Right lobe of liver (tissue), 4 donors: ENCODE results near the gene NPRL2.

Experiments
- CTCF ChIP-seq, 4 donors: fragments of 200-600 bp in 3 of 4; fragments of 450-650 bp in 1 of 4; IDR thresholded peaks; one replicate each; pipeline versions ENCODE4 v1.5.1 to v1.8.0; 2016 to 2022; ENCODE audit warnings: antibody characterized with exemption in 4 of 4, mild to moderate bottlenecking in 2 of 4
- POLR2A ChIP-seq: fragments of 450-650 bp; IDR thresholded peaks from one replicate; pipeline ENCODE4 v1.6.1; 2017; ENCODE audit warnings: antibody characterized with exemption, mild to moderate bottlenecking
- donor health status: DM: no; HTN: no; CAD: no.
- donor health status: DM: no; HTN: no; CAD: no.
- donor health status: DM: no; HTN: yes; CAD: no.

- TF ChIP-seq CTCF (IDR thresholded peaks at IDR 0.05) (no peak), POLR2A (no peak)
Measured at GRCh38 chr3:50339485-50340146, 11.0 kb downstream of the NPRL2 start.
